ENCODE results near the gene TRPV4. TPM values are rescaled to one million over a fixed set of nuclear protein-coding genes. Genes with fewer than 3 reads are reported as not detected.

The TRPV4 gene
- total and polyA plus RNA-seq, 2 experiments from 2014 or later: 2.3 to 4.7 TPM

DNA sequence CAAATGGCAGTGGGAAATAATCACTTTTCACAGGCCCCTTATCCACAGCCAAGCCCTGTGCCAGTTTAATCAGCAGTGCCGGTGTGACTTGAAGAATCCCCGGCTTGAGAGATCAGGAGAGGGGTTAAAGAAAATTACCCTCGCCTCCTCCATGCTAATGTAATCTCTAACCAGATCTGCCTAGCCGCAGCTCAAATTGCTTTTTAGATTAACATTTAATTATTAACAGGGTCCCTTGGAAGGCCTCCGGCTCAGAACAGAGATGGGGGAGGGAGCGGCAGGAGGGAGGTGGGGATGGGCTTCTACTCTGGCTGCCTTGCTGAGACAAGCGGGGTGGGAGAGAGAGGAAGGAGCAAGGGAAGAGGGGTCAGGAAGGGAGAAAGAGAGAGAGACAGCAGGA is 95.6 kb downstream of the TRPV4 start:
- Histone ChIP-seq H3K4me2 (peak overlapping the region; percentile 48), H2AFZ (no peak overlapping the region), H3K9me3 (ENCODE audit: low read depth) (no peaks in the 10 kb centered on the region), H3K9me2 (replicated peaks; ENCODE audit: insufficient read depth) (no peaks in the 10 kb centered on the region), H3K27me3 (no peaks in the 10 kb centered on the region), H3K4me3 (no peak overlapping the region), H3K36me3 (replicated peaks; ENCODE audit: insufficient read depth, low read depth) (no peaks in the 10 kb centered on the region), H4K20me1 (ENCODE audit: insufficient read depth, poor library complexity, severe bottlenecking) (no peaks in the 10 kb centered on the region), H3K4me1 (ENCODE audit: insufficient read depth) (peaks cover 42% of the 10 kb centered on the region), H3K79me2 (peaks cover 4% of the 10 kb centered on the region), H3K27ac (peak overlapping the region; percentile 72)
- WGBS (ENCODE audit: low lambda C conversion rate, missing lambda C conversion rate): 24% methylated on average over 7 of the region's 7 CpGs
- peak; percentile 55 for DNase-seq (ENCODE audit: low spot score)
- TF ChIP-seq EZH2 (IDR thresholded peaks at IDR 0.05; ENCODE audit: borderline replicate concordance) (no peak), EZH2phosphoT487 (IDR thresholded peaks at IDR 0.05; ENCODE audit: low read depth, severe bottlenecking, unreplicated experiment) (no peak)
- TF ChIP-seq, protein P1, sequence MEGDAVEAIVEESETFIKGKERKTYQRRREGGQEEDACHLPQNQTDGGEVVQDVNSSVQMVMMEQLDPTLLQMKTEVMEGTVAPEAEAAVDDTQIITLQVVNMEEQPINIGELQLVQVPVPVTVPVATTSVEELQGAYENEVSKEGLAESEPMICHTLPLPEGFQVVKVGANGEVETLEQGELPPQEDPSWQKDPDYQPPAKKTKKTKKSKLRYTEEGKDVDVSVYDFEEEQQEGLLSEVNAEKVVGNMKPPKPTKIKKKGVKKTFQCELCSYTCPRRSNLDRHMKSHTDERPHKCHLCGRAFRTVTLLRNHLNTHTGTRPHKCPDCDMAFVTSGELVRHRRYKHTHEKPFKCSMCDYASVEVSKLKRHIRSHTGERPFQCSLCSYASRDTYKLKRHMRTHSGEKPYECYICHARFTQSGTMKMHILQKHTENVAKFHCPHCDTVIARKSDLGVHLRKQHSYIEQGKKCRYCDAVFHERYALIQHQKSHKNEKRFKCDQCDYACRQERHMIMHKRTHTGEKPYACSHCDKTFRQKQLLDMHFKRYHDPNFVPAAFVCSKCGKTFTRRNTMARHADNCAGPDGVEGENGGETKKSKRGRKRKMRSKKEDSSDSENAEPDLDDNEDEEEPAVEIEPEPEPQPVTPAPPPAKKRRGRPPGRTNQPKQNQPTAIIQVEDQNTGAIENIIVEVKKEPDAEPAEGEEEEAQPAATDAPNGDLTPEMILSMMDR (IDR thresholded peaks at IDR 0.05; ENCODE audit: poor library complexity): no peak

DNA sequence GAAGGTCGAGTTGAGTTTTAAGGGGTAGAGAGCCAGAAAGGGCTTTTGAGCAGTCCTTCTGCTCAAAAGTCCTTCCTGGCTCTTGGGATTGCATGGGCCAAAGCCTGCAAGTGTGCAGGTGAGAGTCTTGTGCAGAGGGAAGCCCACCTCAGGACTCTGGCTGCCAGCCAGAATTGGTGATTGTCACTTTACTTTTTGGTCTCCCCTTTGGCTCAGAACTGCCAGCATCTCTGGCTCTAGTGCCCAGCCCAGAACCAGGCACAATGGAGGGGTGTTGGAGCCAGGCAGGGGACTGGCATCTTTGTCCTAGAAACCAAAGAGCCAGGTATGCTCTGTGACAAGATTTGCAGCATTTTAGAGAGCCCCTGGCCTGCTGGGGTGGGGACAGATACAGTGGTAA is 96.1 kb downstream of the TRPV4 start:
- no peak overlapping the region for H3K27ac ChIP-seq
- H3K4me2 ChIP-seq: peak overlapping the region; percentile 48
- H3K79me2 ChIP-seq: peaks cover 4% of the 10 kb centered on the region
- H2AFZ ChIP-seq: no peak overlapping the region
- H3K36me3 ChIP-seq (replicated peaks; ENCODE audit: insufficient read depth, low read depth): no peaks in the 10 kb centered on the region
- H3K4me3 ChIP-seq: no peak overlapping the region
- H3K9me2 ChIP-seq (replicated peaks; ENCODE audit: insufficient read depth): no peaks in the 10 kb centered on the region
- no peaks in the 10 kb centered on the region for H4K20me1 ChIP-seq (ENCODE audit: insufficient read depth, poor library complexity, severe bottlenecking)
- WGBS (ENCODE audit: low lambda C conversion rate, missing lambda C conversion rate): 7% methylated on average over 1 of the region's 1 CpG
- DNase-seq (ENCODE audit: low spot score): no peak
- TF ChIP-seq, protein P1 (IDR thresholded peaks at IDR 0.05; ENCODE audit: poor library complexity): no peak
- no peak for TF ChIP-seq EZH2phosphoT487 (IDR thresholded peaks at IDR 0.05; ENCODE audit: low read depth, severe bottlenecking, unreplicated experiment)
- TF ChIP-seq EZH2 (IDR thresholded peaks at IDR 0.05; ENCODE audit: borderline replicate concordance): no peak
- no peaks in the 10 kb centered on the region for H3K27me3 ChIP-seq
- H3K4me1 ChIP-seq (ENCODE audit: insufficient read depth): peaks cover 40% of the 10 kb centered on the region
- no peaks in the 10 kb centered on the region for H3K9me3 ChIP-seq (ENCODE audit: low read depth)

DNA sequence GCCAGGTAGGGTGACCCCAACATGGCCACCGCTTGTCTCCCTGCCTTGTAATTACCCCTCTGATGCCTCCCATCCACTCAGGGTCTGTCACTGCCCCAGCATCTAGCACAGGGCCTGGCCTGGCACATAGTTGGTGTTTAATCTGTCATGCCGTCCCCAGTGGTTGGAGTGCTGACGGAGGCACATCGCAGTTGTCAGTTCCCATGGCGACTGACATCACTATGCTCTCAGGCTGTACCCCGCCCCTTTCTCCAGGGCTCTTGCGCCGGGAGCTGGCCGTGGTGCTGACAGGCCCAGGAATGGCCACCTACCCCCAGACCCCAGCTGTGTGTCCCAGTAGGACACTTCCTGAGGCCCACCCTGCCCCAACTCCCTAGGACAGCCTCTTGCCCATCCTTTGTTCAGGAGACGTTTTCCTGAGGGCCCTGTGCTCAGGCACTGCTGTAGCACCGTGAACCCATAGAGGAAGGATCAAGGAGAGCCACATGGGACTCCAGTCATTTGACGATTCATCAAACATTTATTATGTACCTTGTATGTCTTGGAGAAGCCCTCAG is 96.6 kb downstream of the TRPV4 start:
- peaks cover 37% of the 10 kb centered on the region for H3K4me1 ChIP-seq (ENCODE audit: insufficient read depth)
- TF ChIP-seq, protein P1 (IDR thresholded peaks at IDR 0.05; ENCODE audit: poor library complexity): no peak
- TF ChIP-seq EZH2 (IDR thresholded peaks at IDR 0.05; ENCODE audit: borderline replicate concordance): no peak
- no peaks in the 10 kb centered on the region for H4K20me1 ChIP-seq (ENCODE audit: insufficient read depth, poor library complexity, severe bottlenecking)
- no peak overlapping the region for H2AFZ ChIP-seq
- H3K79me2 ChIP-seq: peaks cover 4% of the 10 kb centered on the region
- H3K4me3 ChIP-seq: no peak overlapping the region
- no peaks in the 10 kb centered on the region for H3K36me3 ChIP-seq (replicated peaks; ENCODE audit: insufficient read depth, low read depth)
- no peak overlapping the region for H3K27ac ChIP-seq
- no peak overlapping the region for H3K4me2 ChIP-seq
- H3K27me3 ChIP-seq: no peaks in the 10 kb centered on the region
- WGBS (ENCODE audit: low lambda C conversion rate, missing lambda C conversion rate): 22% methylated on average over 12 of the region's 12 CpGs
- no peaks in the 10 kb centered on the region for H3K9me3 ChIP-seq (ENCODE audit: low read depth)
- DNase-seq (ENCODE audit: low spot score): peak; percentile 87
- no peaks in the 10 kb centered on the region for H3K9me2 ChIP-seq (replicated peaks; ENCODE audit: insufficient read depth)

Measured in hepatocyte (in vitro differentiated cells).